ENCODE results near the gene NPC1.
A peak's percentile ranks its signal among the peaks of the same experiment; 100 is the strongest.
"Not testable (repeated sequence)": the region's sequence is repeated elsewhere in the genome, so short reads cannot be mapped to it uniquely, and the experiment has no call there.

NPC1 gene

GRCh38 chr18:23586249-23587196 lies at the start of gene NPC1:
NPC1 (minus strand) TSS chr18:23586506; CDS start chr18:23586343, 163 bp downstream.
- DNase-seq = peak; percentile 91

DNA sequence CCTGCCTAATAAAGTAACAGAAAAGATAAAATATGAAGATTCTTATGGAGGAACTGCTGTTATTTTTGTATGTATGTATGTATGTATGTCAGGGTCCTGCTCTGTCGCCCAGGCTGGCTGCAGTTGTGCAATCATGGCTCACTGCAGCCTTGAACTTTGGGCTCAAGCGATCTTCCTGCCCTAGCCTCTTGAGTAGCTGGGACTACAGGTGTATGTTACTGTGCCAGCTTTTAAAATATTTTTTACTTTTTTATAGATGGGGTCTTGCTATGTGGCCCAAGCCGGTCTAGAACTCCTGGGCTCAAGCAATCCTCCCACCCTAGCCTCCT lies 49.7 kb upstream of the NPC1 start:
- no peak for DNase-seq

GRCh38 chr18:23635283-23636070 lies 49.2 kb upstream of the NPC1 start:
- no peak for DNase-seq

GRCh38 chr18:23634692-23635091 lies 48.4 kb upstream of the NPC1 start:
- no peak for DNase-seq

DNA sequence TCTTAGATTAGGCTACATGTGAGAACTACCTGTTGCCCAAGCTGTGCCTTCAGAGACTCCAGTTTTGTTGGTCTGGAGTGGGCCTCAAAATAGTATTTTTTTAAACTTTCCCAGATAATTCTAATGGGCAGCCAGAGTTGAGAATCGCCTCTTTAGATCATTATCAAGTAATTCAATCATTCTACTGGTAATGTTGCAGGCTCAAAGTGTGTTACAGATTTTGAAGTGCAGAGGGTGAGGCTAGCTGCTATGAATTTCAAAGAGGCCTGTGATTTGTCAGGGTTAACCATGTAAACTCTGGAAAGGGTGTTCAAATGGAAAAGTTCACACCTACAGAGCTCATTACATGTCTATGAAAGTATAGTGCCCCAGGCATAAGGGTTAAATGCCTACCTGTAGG lies 46.3 kb upstream of the NPC1 start:
- no peak for DNase-seq

- no peak for DNase-seq
These were observed 45.4 kb upstream of the NPC1 start for GRCh38 chr18:23631746-23632145.

- no peak for DNase-seq
These were observed 45.0 kb upstream of the NPC1 start for GRCh38 chr18:23631312-23631711.

GRCh38 chr18:23629444-23629946 lies 43.2 kb upstream of the NPC1 start:
- no peak for DNase-seq

DNA sequence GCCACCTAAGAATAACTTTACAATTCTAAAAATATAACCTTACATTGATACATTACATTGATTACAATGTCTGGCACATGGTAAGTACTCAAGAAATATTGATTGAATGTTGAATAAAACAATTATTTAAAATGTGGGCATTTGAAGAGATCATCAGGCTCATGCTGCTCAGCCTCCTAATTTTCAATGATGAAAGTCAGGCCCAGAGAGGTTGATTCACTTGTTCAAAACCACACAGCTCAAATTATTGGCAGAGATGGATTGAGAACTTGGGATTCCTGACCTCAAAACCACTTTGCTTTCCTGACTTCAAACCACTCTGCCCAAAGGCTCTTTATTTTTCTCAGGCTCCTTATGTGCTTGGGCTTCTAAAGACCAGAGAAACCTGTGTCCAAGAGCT lies 41.7 kb upstream of the NPC1 start:
- no peak for DNase-seq

GRCh38 chr18:23627321-23627720 lies 41.0 kb upstream of the NPC1 start:
- DNase-seq = no peak

- no peak for DNase-seq
These were observed 40.4 kb upstream of the NPC1 start for GRCh38 chr18:23626451-23627279.

DNA sequence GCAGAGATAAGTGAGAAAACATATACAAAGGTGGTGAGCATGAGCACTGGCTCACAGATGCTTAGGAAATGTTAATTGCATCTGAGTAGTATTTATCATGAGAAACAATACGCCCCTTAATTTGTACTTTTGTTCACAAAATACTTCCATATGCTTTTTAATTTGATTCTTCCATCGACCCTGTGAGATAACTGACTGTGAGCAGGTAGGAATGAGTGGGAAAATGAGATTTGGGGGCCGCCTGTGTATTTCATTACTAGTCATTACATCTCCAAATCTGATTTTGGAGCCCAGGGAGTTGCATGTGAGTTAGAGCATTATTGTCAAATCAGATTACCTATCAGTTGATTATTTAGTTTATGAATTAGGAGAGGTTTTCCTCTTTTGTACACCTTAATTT lies 36.7 kb upstream of the NPC1 start:
- DNase-seq = no peak

DNA sequence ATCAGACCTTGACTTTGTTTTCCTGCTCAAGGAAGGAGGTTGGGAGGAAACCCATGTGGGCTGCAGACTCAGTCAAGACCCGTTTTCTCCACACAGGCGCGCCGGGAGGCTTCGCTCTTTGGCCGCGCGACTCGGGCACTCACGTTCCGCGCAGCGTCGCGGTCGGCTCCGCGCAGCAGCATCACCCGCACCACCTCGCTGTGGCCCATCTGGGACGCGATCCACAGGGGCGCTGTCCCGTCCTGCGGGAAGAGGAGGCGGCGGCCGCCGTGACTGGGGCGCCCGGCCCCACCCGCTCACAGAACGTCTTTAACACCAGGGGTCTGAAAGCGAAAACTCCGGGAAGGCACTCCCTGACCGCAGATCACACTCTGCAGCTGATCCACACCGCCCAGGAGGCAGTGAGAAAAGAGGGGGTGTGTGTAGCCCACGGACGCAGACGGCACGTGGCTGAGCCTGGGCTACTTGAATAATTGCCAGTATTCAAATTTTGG lies 33.1 kb upstream of the NPC1 start:
- DNase-seq = no peak

DNA sequence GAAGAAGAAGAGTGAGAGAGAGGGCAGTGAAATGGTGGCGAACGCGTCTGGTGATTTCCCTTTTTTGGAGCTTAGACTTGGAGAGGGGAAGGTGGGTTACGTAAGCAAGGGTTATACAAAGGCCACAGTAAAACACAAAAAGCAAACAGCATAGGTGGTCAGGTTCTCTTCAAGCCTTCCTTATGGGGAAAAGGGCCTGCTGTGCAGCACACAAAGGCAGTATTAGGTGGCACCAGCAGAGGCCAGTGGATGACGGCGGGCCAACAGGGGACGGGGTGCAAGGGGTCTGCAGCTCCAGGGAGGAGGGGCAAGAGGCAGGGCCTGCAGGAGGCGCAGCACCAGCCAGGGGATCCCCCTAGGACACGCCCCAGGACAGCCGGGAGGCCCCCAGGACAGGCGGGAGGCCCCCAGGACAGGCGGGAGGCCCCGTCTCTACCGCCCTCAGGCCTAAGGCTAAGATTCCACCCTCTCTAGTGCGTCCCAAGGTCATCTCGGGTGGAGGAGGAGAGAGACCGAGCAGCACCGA lies 32.6 kb upstream of the NPC1 start:
- no peak for DNase-seq

GRCh38 chr18:23617412-23618014 lies 31.2 kb upstream of the NPC1 start:
- DNase-seq = no peak

DNA sequence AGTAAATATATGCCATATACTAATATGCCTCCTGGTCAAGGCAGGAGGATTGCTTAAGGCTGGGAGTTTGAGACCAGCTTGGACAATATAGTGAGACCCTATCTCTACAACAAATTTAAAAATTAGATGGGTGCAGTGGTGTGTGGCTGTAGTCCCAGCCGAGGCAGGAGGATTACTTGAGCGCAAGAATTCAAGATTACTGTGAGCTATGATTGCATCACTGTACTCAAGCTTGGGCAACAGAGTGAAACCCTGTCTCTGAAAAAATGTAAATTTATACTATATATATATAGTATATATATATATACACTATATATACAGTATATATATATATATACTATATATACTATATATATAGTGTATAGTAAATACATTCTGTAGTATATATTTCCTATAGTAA lies 30.0 kb upstream of the NPC1 start:
- no peak for DNase-seq

DNA sequence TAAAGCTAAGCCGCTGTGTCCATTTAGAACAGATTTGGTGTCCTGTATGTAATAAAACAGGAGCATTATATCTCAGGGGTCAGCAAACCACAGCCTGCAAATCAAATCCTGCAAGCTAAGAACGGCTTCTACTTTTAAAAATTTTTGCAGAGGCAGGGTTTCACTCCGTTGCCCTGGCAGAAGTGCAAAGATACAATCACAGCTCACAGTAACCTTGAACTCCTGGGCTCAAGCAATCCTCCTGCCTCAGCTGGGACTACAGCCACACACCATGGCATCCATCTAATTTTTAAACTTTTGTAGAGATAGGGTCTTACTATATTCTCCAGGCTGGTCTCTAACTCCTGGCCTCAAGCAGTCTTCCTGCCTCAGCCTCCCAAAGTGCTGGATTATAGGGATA lies 28.6 kb upstream of the NPC1 start:
- DNase-seq = no peak

DNA sequence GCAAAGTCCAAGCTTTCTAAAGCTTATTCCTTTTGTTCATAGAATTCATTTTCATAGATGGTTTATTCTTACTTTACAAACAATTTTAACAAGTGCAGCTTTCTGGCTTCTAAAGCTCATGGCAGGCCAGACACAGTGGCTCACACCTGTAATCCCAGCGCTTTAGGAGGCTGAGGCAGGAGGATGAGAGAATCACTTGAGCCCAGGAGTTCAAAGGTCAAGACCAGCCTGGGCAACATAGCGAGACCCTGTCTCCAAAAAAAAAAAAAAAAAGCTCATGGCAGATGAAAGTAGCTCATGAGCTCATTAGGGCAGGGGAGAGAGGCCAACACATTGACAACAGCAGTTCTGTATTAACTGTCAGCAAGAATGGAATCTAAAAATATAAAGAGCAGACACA lies 28.1 kb upstream of the NPC1 start:
- no peak for DNase-seq

- not testable (repeated sequence) for DNase-seq
These were observed 26.8 kb upstream of the NPC1 start for GRCh38 chr18:23613091-23613475.

GRCh38 chr18:23612434-23613090 lies 26.3 kb upstream of the NPC1 start:
- no peak for DNase-seq

DNA sequence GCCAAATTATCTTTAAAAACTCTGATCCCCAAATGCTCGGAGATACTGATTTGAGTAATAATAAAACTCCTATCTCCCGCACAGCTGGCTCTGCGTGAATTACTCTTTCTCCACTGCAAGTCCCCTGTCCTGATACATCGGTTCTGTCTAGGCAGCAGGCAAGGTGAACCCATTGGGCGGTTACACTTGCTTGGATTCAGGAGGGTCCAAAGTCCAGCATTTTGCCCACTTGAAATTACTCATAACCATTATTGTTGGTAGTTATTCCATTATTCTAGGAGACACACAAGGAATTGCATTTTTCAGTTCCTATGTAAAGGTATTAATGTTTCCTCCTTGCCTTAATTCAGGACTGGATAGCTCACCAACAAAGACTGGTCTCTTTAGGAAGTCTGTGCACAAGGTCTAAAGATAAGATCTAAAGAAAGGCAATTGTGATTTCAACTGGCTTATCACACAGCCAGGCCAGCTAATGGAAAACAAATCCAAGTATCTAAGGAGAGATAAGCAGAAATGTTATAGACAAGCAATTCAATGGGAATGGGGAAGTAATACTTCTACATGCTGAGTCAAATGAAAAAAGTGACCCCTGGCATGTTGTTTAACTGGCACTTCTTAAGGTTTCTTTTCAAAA lies 23.2 kb upstream of the NPC1 start:
- DNase-seq = no peak
